Gastrocnemius medialis (tissue), 4 donors: ENCODE measurements around the gene COP1. TPM values are rescaled to one million over a fixed set of nuclear protein-coding genes. Genes with fewer than 3 reads are reported as not detected.

Experiments
- ATAC-seq, 2 donors: fragments of 150-250 bp; one replicate each; pipeline ENCODE4 v1.9.1; 2016
- DNase-seq, 2 donors: peaks; one replicate each; pipeline ENCODE4 v3.0.0-alpha.2; 2019
- H3K27ac ChIP-seq, 4 donors: fragments of 200-600 bp; sonication (generic); 1 replicate in 1 of 4; 2 replicates in 3 of 4; pipeline ENCODE4 v1.5.1; 2016 to 2018; ENCODE audit warnings: mild to moderate bottlenecking in 2 of 4, moderate library complexity in 1 of 4
- H3K27me3 ChIP-seq, 3 donors: fragments of 200-600 bp; sonication (generic) in 2 of 3; 1 replicate in 1 of 3; 2 replicates in 2 of 3; pipeline versions ENCODE4 v1.5.1 to v1.6.0; 2016 to 2019; ENCODE audit warnings: mild to moderate bottlenecking in 1 of 3, moderate library complexity in 1 of 3
- H3K36me3 ChIP-seq, 2 donors: fragments of 200-600 bp; sonication (generic) in 1 of 2; one replicate each; pipeline ENCODE4 v1.5.1; 2017 to 2018
- H3K4me1 ChIP-seq, 2 donors: fragments of 200-600 bp; sonication (generic) in 1 of 2; one replicate each; pipeline ENCODE4 v1.5.1; 2016 to 2017; ENCODE audit warnings: mild to moderate bottlenecking in 2 of 2
- H3K4me3 ChIP-seq, 4 donors: fragments of 200-600 bp; sonication (generic) in 3 of 4; 1 replicate in 1 of 4; 2 replicates in 3 of 4; pipeline ENCODE4 v1.5.1; 2016 to 2019; ENCODE audit warnings: mild to moderate bottlenecking in 2 of 4
- H3K9me3 ChIP-seq, 3 donors: fragments of 200-600 bp; sonication (generic) in 2 of 3; 1 replicate in 1 of 3; 2 replicates in 2 of 3; pipeline ENCODE4 v1.5.1; 2016 to 2019
- CTCF ChIP-seq, 5 experiments: fragments of 450-650 bp in 3 of 5; fragments of 200-600 bp in 2 of 5; sonication (generic) in 2 of 5; IDR thresholded peaks in 4 of 5; conservative IDR thresholded peaks in 1 of 5; 1 replicate in 4 of 5; 2 replicates in 1 of 5; pipeline ENCODE4 v1.5.1; 2016 to 2019; ENCODE audit warnings: antibody characterized with exemption in 5 of 5, mild to moderate bottlenecking in 3 of 5, moderate library complexity in 3 of 5
- POLR2A ChIP-seq, 2 donors: fragments of 450-650 bp; IDR thresholded peaks; one replicate each; pipeline ENCODE4 v1.6.1; 2017; ENCODE audit warnings: antibody characterized with exemption in 2 of 2, mild to moderate bottlenecking in 2 of 2, moderate library complexity in 2 of 2
- in situ Hi-C, 4 donors: fragments of 200-750 bp; cut with MboI; loops; one replicate each; pipeline versions ENCODE4 v1.15.0 to v1.8.0; 2017; ENCODE audit warnings: low sequenced_read_pairs in 4 of 4
- intact Hi-C: fragments of 100-400 bp; cut with DNase I; formaldehyde crosslinking; loops from one replicate; pipeline ENCODE4 v1.15.1; 2023; ENCODE audit warnings: low total_unique reads
- total RNA-seq, 4 donors: library from RNA; depleted of rRNA; stranded (reverse); fragments of >200 nt; gene quantifications; one replicate each; pipeline versions ENCODE4 v1.1.0 to v1.2.3, GENCODE V29; 2016

COP1 gene
- total RNA-seq, 4 donors from 2014 or later, result 19.6 to 29.7 (median 25.3) TPM

GRCh38 chr1:176056312-176056711 lies 150.8 kb downstream of the COP1 start:
- ATAC-seq (no peak), DNase-seq (no peak)
- in situ Hi-C loops, result loop anchor here in 2 of 4 donors (25.0 kb wide), 2 partner anchors 569 to 894 kb away; no protein-coding TSS in a partner anchor
- intact Hi-C loops, result no loop called here
- Histone ChIP-seq H3K36me3 (no peaks in the 10 kb centered on the region), H3K27me3 (no peaks in the 10 kb centered on the region), H3K9me3 (no peaks in the 10 kb centered on the region), H3K27ac (no peak overlapping the region), H3K4me1 (peaks cover 6 to 7% of the 10 kb centered on the region in 2 donors), H3K4me3 (no peak overlapping the region)
- no peak for TF ChIP-seq CTCF (IDR thresholded peaks at IDR 0.05 in 4 of 5, conservative IDR thresholded peaks at IDR 0.05 in 1 of 5)
- TF ChIP-seq POLR2A (IDR thresholded peaks at IDR 0.05), result no peak

GRCh38 chr1:176055398-176055797 lies 151.7 kb downstream of the COP1 start:
- no peak overlapping the region for H3K4me3 ChIP-seq
- no peaks in the 10 kb centered on the region for H3K27me3 ChIP-seq
- intact Hi-C loops (no loop called here), in situ Hi-C loops (loop anchor here in 2 of 4 donors (25.0 kb wide), 2 partner anchors 568 to 893 kb away; no protein-coding TSS in a partner anchor)
- DNase-seq (no peak), ATAC-seq (no peak)
- TF ChIP-seq POLR2A (IDR thresholded peaks at IDR 0.05) (no peak), CTCF (IDR thresholded peaks at IDR 0.05 in 4 of 5, conservative IDR thresholded peaks at IDR 0.05 in 1 of 5) (no peak)
- H3K4me1 ChIP-seq, result peaks cover 4 to 7% of the 10 kb centered on the region in 2 donors
- H3K27ac ChIP-seq, result no peak overlapping the region
- H3K9me3 ChIP-seq, result no peaks in the 10 kb centered on the region
- no peaks in the 10 kb centered on the region for H3K36me3 ChIP-seq

- no peaks in the 10 kb centered on the region for H3K4me1 ChIP-seq
- no peak overlapping the region for H3K4me3 ChIP-seq
- TF ChIP-seq CTCF (IDR thresholded peaks at IDR 0.05 in 4 of 5, conservative IDR thresholded peaks at IDR 0.05 in 1 of 5) (no peak), POLR2A (IDR thresholded peaks at IDR 0.05) (no peak)
- H3K36me3 ChIP-seq, result no peaks in the 10 kb centered on the region
- ATAC-seq, result no peak
- no peak for DNase-seq
- no peaks in the 10 kb centered on the region for H3K27me3 ChIP-seq
- intact Hi-C loops, result no loop called here
- no peak overlapping the region for H3K27ac ChIP-seq
- in situ Hi-C loops, result loop anchor here in 2 of 4 donors (25.0 kb wide), 2 partner anchors 565 to 890 kb away; no protein-coding TSS in a partner anchor
- H3K9me3 ChIP-seq, result no peaks in the 10 kb centered on the region
These were observed 155.1 kb downstream of the COP1 start for GRCh38 chr1:176051902-176052518.

- in situ Hi-C loops, result loop anchor here in 2 of 4 donors (25.0 kb wide), 2 partner anchors 564 to 889 kb away; no protein-coding TSS in a partner anchor
- ATAC-seq, result no peak
- H3K27me3 ChIP-seq, result no peaks in the 10 kb centered on the region
- no peak overlapping the region for H3K4me3 ChIP-seq
- intact Hi-C loops, result no loop called here
- no peak for DNase-seq
- H3K9me3 ChIP-seq, result no peaks in the 10 kb centered on the region
- H3K36me3 ChIP-seq, result no peaks in the 10 kb centered on the region
- no peaks in the 10 kb centered on the region for H3K4me1 ChIP-seq
- no peak overlapping the region for H3K27ac ChIP-seq
- TF ChIP-seq CTCF (IDR thresholded peaks at IDR 0.05 in 4 of 5, conservative IDR thresholded peaks at IDR 0.05 in 1 of 5), result no peak
- TF ChIP-seq POLR2A (IDR thresholded peaks at IDR 0.05), result no peak
These were observed 155.7 kb downstream of the COP1 start for GRCh38 chr1:176051402-176051801.
